Peyer's patch (tissue), 4 donors: ENCODE measurements around the gene NDUFS7.

Experiments
- POLR2A ChIP-seq, 2 donors: fragments of 450-650 bp; IDR thresholded peaks; one replicate each; pipeline ENCODE4 v1.5.1; 2017; ENCODE audit warnings: antibody characterized with exemption in 2 of 2, mild to moderate bottlenecking in 2 of 2, moderate library complexity in 2 of 2
- TF ChIP-seq, protein P1 (sequence below), 6 experiments: fragments of 450-650 bp in 4 of 6; fragments of 200-600 bp in 2 of 6; sonication (generic) in 1 of 6; IDR thresholded peaks; one replicate each; pipeline ENCODE4 v1.5.1; 2017 to 2019; ENCODE audit warnings: antibody characterized with exemption in 6 of 6, mild to moderate bottlenecking in 3 of 6, moderate library complexity in 1 of 6

DNA sequence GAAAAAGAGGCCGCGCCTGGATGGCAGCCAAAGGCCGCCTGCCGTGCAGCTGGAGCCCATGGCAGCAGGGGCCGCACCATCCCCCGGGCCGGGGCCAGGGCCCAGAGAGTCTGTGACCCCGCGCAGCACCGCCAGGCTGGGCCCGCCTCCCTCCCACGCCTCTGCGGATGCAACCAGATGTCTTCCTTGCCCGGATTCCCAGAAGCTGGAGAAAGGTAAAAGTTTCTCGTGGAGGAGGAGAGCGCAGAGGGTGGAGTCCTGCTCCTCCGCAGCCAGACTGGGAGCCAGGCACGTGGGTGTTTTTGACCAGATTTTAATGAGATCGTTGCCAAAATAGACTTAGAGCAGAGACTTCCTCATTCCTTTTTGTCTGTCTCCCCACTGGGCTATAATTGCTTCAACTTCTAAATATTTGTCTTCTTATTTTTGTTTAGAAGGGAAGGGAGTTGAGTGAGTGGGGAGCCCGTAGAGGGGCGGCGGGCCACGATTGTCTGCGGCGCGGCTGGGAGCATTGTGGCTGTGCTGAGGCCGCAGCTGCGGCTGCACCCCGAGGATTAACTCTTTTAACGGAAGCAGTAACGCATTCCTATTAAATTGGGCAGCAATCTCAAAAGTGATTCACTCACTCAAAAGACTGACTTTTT, 22.8 kb upstream of the NDUFS7 start:
- TF ChIP-seq, protein P1, sequence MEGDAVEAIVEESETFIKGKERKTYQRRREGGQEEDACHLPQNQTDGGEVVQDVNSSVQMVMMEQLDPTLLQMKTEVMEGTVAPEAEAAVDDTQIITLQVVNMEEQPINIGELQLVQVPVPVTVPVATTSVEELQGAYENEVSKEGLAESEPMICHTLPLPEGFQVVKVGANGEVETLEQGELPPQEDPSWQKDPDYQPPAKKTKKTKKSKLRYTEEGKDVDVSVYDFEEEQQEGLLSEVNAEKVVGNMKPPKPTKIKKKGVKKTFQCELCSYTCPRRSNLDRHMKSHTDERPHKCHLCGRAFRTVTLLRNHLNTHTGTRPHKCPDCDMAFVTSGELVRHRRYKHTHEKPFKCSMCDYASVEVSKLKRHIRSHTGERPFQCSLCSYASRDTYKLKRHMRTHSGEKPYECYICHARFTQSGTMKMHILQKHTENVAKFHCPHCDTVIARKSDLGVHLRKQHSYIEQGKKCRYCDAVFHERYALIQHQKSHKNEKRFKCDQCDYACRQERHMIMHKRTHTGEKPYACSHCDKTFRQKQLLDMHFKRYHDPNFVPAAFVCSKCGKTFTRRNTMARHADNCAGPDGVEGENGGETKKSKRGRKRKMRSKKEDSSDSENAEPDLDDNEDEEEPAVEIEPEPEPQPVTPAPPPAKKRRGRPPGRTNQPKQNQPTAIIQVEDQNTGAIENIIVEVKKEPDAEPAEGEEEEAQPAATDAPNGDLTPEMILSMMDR (IDR thresholded peaks at IDR 0.05): no peak
- TF ChIP-seq POLR2A (IDR thresholded peaks at IDR 0.05): no peak
